Stimulated activated CD8-positive, alpha-beta memory T cell treated with anti-CD3 and anti-CD28 coated beads, Interleukin-4, amount 100 ng/mL, for 48 hours (primary cell): ENCODE results near the gene LIMS1.
"Not testable (repeated sequence)": the region's sequence is repeated elsewhere in the genome, so short reads cannot be mapped to it uniquely, and the experiment has no call there.

ENCODE experiments used
- DNase-seq: peaks from one replicate; pipeline ENCODE4 v3.0.0-alpha.2; 2020

Gene LIMS1

GRCh38 chr2:108676522-108676921, 142.3 kb downstream of the LIMS1 start:
- DNase-seq = not testable (repeated sequence)

- DNase-seq = not testable (repeated sequence)
Observed at GRCh38 chr2:108677239-108677744, 143.0 kb downstream of the LIMS1 start.

GRCh38 chr2:108678198-108678651, 144.0 kb downstream of the LIMS1 start:
- DNase-seq = not testable (repeated sequence)

- DNase-seq = not testable (repeated sequence)
Observed at GRCh38 chr2:108680805-108681204, 146.5 kb downstream of the LIMS1 start.

- DNase-seq = not testable (repeated sequence)
Observed at GRCh38 chr2:108688818-108689756, 154.8 kb downstream of the LIMS1 start.

- not testable (repeated sequence) for DNase-seq
Observed at GRCh38 chr2:108690001-108690400, 155.7 kb downstream of the LIMS1 start.

- no peak for DNase-seq
Observed at GRCh38 chr2:108691447-108691846, 157.2 kb downstream of the LIMS1 start.

- no peak for DNase-seq
Observed at GRCh38 chr2:108701208-108701607, 166.9 kb downstream of the LIMS1 start.

GRCh38 chr2:108701806-108702205, 167.5 kb downstream of the LIMS1 start:
- DNase-seq = no peak

- DNase-seq = no peak
Observed at GRCh38 chr2:108704871-108705270, 170.6 kb downstream of the LIMS1 start.

GRCh38 chr2:108707300-108707699, 173.0 kb downstream of the LIMS1 start:
- no peak for DNase-seq

GRCh38 chr2:108716971-108717370, 182.7 kb downstream of the LIMS1 start:
- not testable (repeated sequence) for DNase-seq

GRCh38 chr2:108719149-108720044, 185.1 kb downstream of the LIMS1 start, which contains the start of gene RANBP2:
Gene RANBP2 (plus strand): TSS chr2:108719482. CDS start chr2:108719607, 125 bp downstream.
- peak; percentile 95 for DNase-seq

GRCh38 chr2:108726048-108726447, 191.8 kb downstream of the LIMS1 start:
- not testable (repeated sequence) for DNase-seq

GRCh38 chr2:108734656-108735055, 200.4 kb downstream of the LIMS1 start:
- not testable (repeated sequence) for DNase-seq
